GM15510 (cell line): ENCODE results near the gene MT1F.
A peak's percentile ranks its signal among the peaks of the same experiment; 100 is the strongest.

Experiments
- POLR2A ChIP-seq: IDR thresholded peaks from 3 replicates; pipeline ENCODE4 v1.6.1; 2011; ENCODE audit warnings: borderline replicate concordance; ENCODE audit not compliant: insufficient read length; ENCODE audit errors: extremely low read depth

Gene MT1F

GRCh38 chr16:56620339-56620897, 37.3 kb upstream of the MT1F start:
- no peak for TF ChIP-seq POLR2A

- no peak for TF ChIP-seq POLR2A
Measured at GRCh38 chr16:56623637-56624036, 34.1 kb upstream of the MT1F start.

- TF ChIP-seq POLR2A, result peak; percentile 46
Measured at GRCh38 chr16:56625140-56625942, 32.4 kb upstream of the MT1F start, which contains the start of gene MT1E. Gene MT1E, plus strand, starts transcription at chr16:56625781. Its CDS starts 71 bp downstream, at chr16:56625852.

GRCh38 chr16:56625943-56626654, 31.7 kb upstream of the MT1F start:
- no peak for TF ChIP-seq POLR2A

- no peak for TF ChIP-seq POLR2A
Measured at GRCh38 chr16:56626685-56627084, 31.1 kb upstream of the MT1F start.

GRCh38 chr16:56628486-56629350, 29.0 kb upstream of the MT1F start:
- TF ChIP-seq POLR2A, result no peak

GRCh38 chr16:56629531-56629930, 28.2 kb upstream of the MT1F start:
- no peak for TF ChIP-seq POLR2A

- no peak for TF ChIP-seq POLR2A
Measured at GRCh38 chr16:56630134-56630533, 27.6 kb upstream of the MT1F start.

- no peak for TF ChIP-seq POLR2A
Measured at GRCh38 chr16:56631197-56631596, 26.6 kb upstream of the MT1F start.

GRCh38 chr16:56631832-56632155, 26.0 kb upstream of the MT1F start:
- no peak for TF ChIP-seq POLR2A

GRCh38 chr16:56632156-56632847, 25.5 kb upstream of the MT1F start, which contains the start of gene MT1M:
Gene MT1M, plus strand, starts transcription at chr16:56632659. Its CDS starts 73 bp downstream, at chr16:56632732.
- TF ChIP-seq POLR2A, result no peak

GRCh38 chr16:56632848-56633365, 24.9 kb upstream of the MT1F start:
- TF ChIP-seq POLR2A, result no peak

GRCh38 chr16:56633535-56633934, 24.2 kb upstream of the MT1F start:
- TF ChIP-seq POLR2A, result no peak
